ENCODE results near the gene RTL10. TPM values are rescaled to one million over a fixed set of nuclear protein-coding genes. Genes with fewer than 3 reads are reported as not detected.

The RTL10 gene
- total and polyA plus RNA-seq, 10 of the 15 experiments (the other 5 are each of a cell fraction or from before 2014, with no cell fraction given), result 5.3 to 18.1 (median 10.3) TPM

DNA sequence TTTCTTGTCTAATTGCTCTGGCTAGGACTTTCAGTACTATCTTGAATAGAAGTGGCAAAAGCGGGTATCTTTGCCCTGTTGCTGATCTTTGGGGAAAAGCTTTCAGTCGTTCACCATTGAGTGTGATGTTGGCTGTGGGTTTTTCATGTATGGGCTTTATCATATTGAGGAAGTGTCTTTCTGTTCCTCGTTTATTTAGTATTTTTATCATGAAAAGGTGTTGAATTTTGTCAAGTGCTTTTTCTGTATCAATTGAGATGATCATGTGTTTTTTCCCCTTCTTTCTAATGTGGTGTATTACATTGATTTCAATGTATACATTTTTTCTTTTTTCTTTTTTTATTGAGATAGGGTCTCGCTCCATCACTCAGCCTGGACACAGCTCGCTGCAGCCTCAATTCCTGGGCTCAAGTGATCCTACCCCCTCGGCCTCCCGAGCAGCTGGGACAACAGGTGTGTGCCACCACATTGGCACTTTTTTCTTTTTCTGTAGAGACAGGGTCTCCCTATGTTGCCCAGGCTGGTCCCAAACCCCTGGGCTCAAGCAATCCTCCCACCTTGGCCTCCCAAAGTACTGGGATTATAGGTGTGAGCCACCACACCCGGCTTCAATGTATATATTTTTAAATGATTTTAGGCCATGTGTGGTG is 5.3 kb upstream of the RTL10 start:
- ATAC-seq, result no peak
- Histone ChIP-seq H3K27ac (ENCODE audit: control insufficient read depth, insufficient read depth) (no peak overlapping the region), H3K36me3 (ENCODE audit: control insufficient read depth in 2 of 2, insufficient read depth in 2 of 2, low read length in 1 of 2) (no peaks in the 10 kb centered on the region), H3K79me2 (ENCODE audit: control insufficient read depth, insufficient read depth, low read length) (peaks cover 13% of the 10 kb centered on the region), H3K9ac (ENCODE audit: control insufficient read depth, insufficient read depth, low read length) (no peak overlapping the region), H2AFZ (ENCODE audit: control insufficient read depth, low read depth, low read length) (no peak overlapping the region), H3K4me1 (ENCODE audit: control insufficient read depth, insufficient read depth, low read length) (peaks cover 3% of the 10 kb centered on the region; the same call in 1 of the 2 replicates), H3K4me2 (ENCODE audit: control insufficient read depth, insufficient read depth) (no peak overlapping the region), H3K4me3 (no peak overlapping the region), H3K27me3 (replicated peaks in 1 of 2; ENCODE audit: control insufficient read depth in 2 of 2, insufficient read depth in 2 of 2, low read length in 1 of 2) (no peaks in the 10 kb centered on the region), H3K9me3 (replicated peaks; ENCODE audit: control insufficient read depth, insufficient read depth, low read length) (no peaks in the 10 kb centered on the region), H4K20me1 (ENCODE audit: control insufficient read depth, insufficient read depth) (no peaks in the 10 kb centered on the region)
- ChIA-PET SMC1A (ENCODE audit: uncharacterized antibody, unreplicated experiment) (no interaction called here), POLR2A (no interaction called here), CTCF (no interaction called here), RAD21 (ENCODE audit: unreplicated experiment) (no interaction called here)
- in situ Hi-C loops (cut with MboI), result no loop called here
- no peak for FAIRE-seq
- DNase-seq (ENCODE audit: low read depth, low spot score), result no peak
- WGBS (ENCODE audit: insufficient coverage, insufficient replicate concordance, low lambda C conversion rate, missing lambda C conversion rate), result 79% methylated on average over 8 of the region's 8 CpGs
- no peak for TF ChIP-seq EZH2 (IDR thresholded peaks at IDR 0.05; ENCODE audit: borderline replicate concordance, control insufficient read depth, low read depth, low read length)
- TF ChIP-seq FOXM1 (IDR thresholded peaks at IDR 0.05; ENCODE audit: low read depth, low read length), result no peak
- no peak for TF ChIP-seq YBX1 (IDR thresholded peaks at IDR 0.05)
- TF ChIP-seq ZSCAN29 (IDR thresholded peaks at IDR 0.05), result no peak
- TF ChIP-seq FOS (IDR thresholded peaks at IDR 0.05; ENCODE audit: borderline replicate concordance, extremely low read depth, insufficient read length), result no peak
- TF ChIP-seq LARP7 (IDR thresholded peaks at IDR 0.05), result no peak
- TF ChIP-seq RAD21 (IDR thresholded peaks at IDR 0.05; ENCODE audit: insufficient read depth, low read depth, low read length), result no peak
- no peak for TF ChIP-seq FOXK2 (IDR thresholded peaks at IDR 0.05)
- no peak for TF ChIP-seq KDM1A (IDR thresholded peaks at IDR 0.05; ENCODE audit: borderline replicate concordance)
- no peak for TF ChIP-seq SREBF1 (IDR thresholded peaks at IDR 0.05; ENCODE audit: low read length)
- no peak for TF ChIP-seq ZNF24 (IDR thresholded peaks at IDR 0.05)
- no peak for TF ChIP-seq ATF7 (IDR thresholded peaks at IDR 0.05; ENCODE audit: low read depth)
- no peak for TF ChIP-seq ZBED1 (IDR thresholded peaks at IDR 0.05; ENCODE audit: borderline replicate concordance)
- TF ChIP-seq POU2F2 (IDR thresholded peaks at IDR 0.05; ENCODE audit: borderline replicate concordance, low read depth, low read length), result no peak
- no peak for TF ChIP-seq NFYB (IDR thresholded peaks at IDR 0.05; ENCODE audit: insufficient read depth, low read depth, low read length)
- no peak for TF ChIP-seq TCF12 (IDR thresholded peaks at IDR 0.05; ENCODE audit: low read depth, low read length)
- TF ChIP-seq, protein P1, sequence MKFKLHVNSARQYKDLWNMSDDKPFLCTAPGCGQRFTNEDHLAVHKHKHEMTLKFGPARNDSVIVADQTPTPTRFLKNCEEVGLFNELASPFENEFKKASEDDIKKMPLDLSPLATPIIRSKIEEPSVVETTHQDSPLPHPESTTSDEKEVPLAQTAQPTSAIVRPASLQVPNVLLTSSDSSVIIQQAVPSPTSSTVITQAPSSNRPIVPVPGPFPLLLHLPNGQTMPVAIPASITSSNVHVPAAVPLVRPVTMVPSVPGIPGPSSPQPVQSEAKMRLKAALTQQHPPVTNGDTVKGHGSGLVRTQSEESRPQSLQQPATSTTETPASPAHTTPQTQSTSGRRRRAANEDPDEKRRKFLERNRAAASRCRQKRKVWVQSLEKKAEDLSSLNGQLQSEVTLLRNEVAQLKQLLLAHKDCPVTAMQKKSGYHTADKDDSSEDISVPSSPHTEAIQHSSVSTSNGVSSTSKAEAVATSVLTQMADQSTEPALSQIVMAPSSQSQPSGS (IDR thresholded peaks at IDR 0.05; ENCODE audit: low read length), result no peak
- TF ChIP-seq NFXL1 (IDR thresholded peaks at IDR 0.05; ENCODE audit: borderline replicate concordance), result no peak
- no peak for TF ChIP-seq NFYA (IDR thresholded peaks at IDR 0.05; ENCODE audit: borderline replicate concordance, low read depth, low read length)
- intact Hi-C loops (cut with micrococcal nuclease; ENCODE audit: unreplicated experiment), result loop anchor here (5.0 kb wide), 1 partner anchor 82 kb away; the partner anchor contains the start of genes COMT and TXNRD2
- no TSS peak for BruUV-seq (replicated peaks)
